Measurements from ENCODE around the gene MC1R.

The MC1R gene

GRCh38 chr16:89900885-89901284 is 17.8 kb upstream of the MC1R start:
- no peak overlapping the region for H3K4me3 ChIP-seq (ENCODE audit: low read depth, low read length)
- ChIA-PET CTCF (interaction anchor here (1.1 to 2.5 kb wide), 3 partner anchors 9 to 13 kb away, joined by 3 to 20 read pairs (median 5); no protein-coding TSS in a partner anchor), POLR2A (no interaction called here)
- TF ChIP-seq CTCF (IDR thresholded peaks at IDR 0.05; ENCODE audit: insufficient read depth, low read length, missing control alignments) = no peak
- DNase-seq (ENCODE audit: low read depth, low spot score) = no peak

- DNase-seq (ENCODE audit: low read depth, low spot score) = no peak
- ChIA-PET POLR2A (no interaction called here), CTCF (no interaction called here)
- no peak overlapping the region for H3K4me3 ChIP-seq (ENCODE audit: low read depth, low read length)
- TF ChIP-seq CTCF (IDR thresholded peaks at IDR 0.05; ENCODE audit: insufficient read depth, low read length, missing control alignments) = no peak
Measured at GRCh38 chr16:89902980-89903379, 15.7 kb upstream of the MC1R start.

DNA sequence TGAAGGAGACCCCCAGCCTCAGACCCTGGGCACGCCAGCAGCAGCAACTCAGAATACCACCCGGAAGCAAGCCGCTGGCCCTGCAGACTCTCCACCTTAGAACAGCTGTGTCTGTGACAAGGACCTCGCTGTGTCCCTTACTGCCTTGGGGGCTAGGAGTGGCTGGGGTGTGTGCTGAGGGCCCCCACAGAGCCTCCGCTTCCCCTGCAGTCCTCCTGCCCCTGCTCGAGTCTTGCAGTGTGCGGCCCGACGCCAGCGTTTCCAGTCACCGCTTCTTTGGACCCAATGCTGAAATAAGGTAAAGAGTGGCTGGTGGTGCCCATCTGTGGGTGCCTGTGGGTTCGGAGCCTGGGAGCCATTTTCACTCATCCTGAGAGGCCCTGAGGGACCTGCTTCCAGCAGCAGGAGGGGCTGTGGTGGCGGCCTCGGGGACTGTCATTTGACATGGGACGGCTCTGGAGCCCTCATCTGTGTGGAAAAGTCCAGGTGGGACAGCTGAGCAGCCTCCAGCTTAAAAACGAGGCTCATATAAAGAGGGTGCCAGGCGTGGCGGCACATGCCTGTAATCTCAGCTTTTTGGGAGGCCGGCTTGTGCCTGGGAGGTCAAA is 14.7 kb upstream of the MC1R start:
- H3K4me3 ChIP-seq (ENCODE audit: low read depth, low read length) = no peak overlapping the region
- CTCF ChIA-PET = interaction anchor here (1.1 kb wide), 1 partner anchor 110 kb away, joined by 3 read pairs; no protein-coding TSS in a partner anchor
- no peak for TF ChIP-seq CTCF (IDR thresholded peaks at IDR 0.05; ENCODE audit: insufficient read depth, low read length, missing control alignments)
- no peak for DNase-seq (ENCODE audit: low read depth, low spot score)
- POLR2A ChIA-PET = no interaction called here

DNA sequence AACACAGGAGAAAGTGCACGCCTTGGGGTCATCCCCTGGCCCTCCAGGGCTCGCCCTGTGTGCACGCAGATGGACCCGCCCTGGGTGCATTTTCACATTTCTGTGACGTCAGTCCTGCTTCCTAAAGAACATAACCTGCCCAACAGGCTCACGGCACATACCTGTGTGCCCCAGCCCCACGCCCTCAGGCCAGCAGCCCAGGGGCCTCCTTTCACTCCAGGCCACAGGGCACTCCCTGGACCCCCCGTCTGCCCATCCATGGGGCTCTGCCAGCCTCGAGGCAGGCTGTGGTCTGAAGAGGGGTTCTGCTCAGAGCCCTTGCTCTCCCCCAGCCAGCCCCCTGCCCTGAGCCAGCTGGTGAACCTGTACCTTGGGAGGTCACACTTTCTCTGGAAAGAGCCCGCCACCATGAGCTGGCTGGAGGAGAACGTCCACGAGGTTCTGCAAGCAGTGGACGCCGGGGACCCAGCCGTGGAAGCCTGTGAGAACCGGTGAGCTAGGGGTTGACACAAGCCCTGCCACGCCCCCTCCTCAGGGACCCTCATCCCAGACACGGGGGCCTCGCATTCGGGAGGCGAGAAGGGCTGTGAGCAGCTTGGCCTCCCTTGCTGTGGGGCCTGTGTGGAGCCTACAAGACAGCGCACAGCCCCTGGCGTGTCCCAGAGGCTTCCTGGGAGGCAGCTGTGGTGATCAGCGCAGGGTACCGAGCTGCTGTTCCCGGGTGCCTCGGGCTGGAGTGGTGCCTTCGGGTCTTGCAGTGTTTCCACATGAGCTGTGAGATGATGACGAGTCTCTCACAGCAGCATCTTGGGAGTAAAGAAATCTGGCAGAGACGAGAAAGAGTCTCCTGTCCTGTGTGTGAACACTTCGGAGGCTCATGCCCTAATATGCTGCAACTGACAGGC is 13.8 kb upstream of the MC1R start:
- DNase-seq (ENCODE audit: low read depth, low spot score) = no peak
- no peak for TF ChIP-seq CTCF (IDR thresholded peaks at IDR 0.05; ENCODE audit: insufficient read depth, low read length, missing control alignments)
- ChIA-PET POLR2A (interaction anchor here (1.8 kb wide), 1 partner anchor 18 kb away, joined by 5 read pairs; no protein-coding TSS in a partner anchor), CTCF (interaction anchor here (0.9 to 1.1 kb wide), 2 partner anchors 11 to 111 kb away, joined by 3 to 4 read pairs; no protein-coding TSS in a partner anchor)
- no peak overlapping the region for H3K4me3 ChIP-seq (ENCODE audit: low read depth, low read length)

DNA sequence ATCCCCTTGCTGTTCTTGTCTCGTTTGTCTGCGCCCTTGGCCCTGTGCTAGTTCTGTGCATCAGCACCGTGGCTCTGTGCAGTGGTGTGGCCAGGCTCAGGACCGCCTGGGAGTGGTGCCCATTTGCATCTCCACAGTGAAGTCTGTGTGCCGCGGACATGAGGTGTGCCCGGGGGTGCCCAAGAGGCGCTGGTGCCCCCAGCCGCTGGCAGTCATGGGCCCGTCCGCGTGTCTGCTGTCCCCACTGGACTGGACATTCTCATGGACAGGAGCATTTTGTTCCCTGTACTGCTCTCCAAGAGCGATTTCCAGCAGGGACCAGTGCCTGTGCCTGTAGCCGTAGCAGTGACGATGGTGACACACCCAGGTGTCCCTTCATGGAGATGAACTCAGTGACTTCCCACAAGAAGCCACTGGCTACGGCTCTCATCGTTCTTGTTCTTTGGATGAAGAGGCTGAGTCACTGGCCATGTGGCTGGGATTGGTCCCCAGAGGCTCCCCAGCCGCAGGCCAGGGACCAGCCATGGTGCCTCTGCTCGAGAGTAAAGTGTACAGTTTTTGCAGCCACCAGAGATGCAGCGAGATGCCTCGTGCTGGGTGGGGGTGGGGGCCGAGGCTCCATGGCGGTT is 13.0 kb upstream of the MC1R start:
- ChIA-PET POLR2A (interaction anchor here (1.8 to 3.3 kb wide), 2 partner anchors 13 to 17 kb away, joined by 5 to 15 read pairs; partner anchors contain the start of gene MC1R), CTCF (interaction anchor here (0.9 to 1.0 kb wide), 2 partner anchors 10 to 25 kb away, joined by 3 to 4 read pairs; no protein-coding TSS in a partner anchor)
- no peak for DNase-seq (ENCODE audit: low read depth, low spot score)
- no peak for TF ChIP-seq CTCF (IDR thresholded peaks at IDR 0.05; ENCODE audit: insufficient read depth, low read length, missing control alignments)
- no peak overlapping the region for H3K4me3 ChIP-seq (ENCODE audit: low read depth, low read length)

All from AG04449 (cell line).